H1 (cell line): Measurements from ENCODE around the gene NPAT. TPM values are rescaled to one million over a fixed set of nuclear protein-coding genes. Genes with fewer than 3 reads are reported as not detected.

Experiments used
- CHD2 ChIP-seq: IDR thresholded peaks from 2 replicates; pipeline ENCODE4 v1.6.1; 2012; ENCODE audit warnings: low read length, improper control_type of control experiment
- JUN ChIP-seq: IDR thresholded peaks from 2 replicates; pipeline ENCODE4 v1.6.1; 2011; ENCODE audit warnings: low read depth, mild to moderate bottlenecking, improper control_type of control experiment, low read length
- PHF8 ChIP-seq: fragments of 200-600 bp; sonication (generic); conservative IDR thresholded peaks from 2 replicates; pipeline ENCODE4 v1.7.1; 2012; ENCODE audit warnings: low read depth, mild to moderate bottlenecking, inconsistent platforms, low read length, moderate library complexity
- POLR2A ChIP-seq, 2 experiments: IDR thresholded peaks; 1 replicate in 1 of 2; 2 replicates in 1 of 2; pipeline ENCODE4 v1.6.1; 2011; ENCODE audit warnings: low read depth in 2 of 2, low read length in 2 of 2, mild to moderate bottlenecking in 2 of 2; ENCODE audit errors: control extremely low read depth in 1 of 2
- RAD21 ChIP-seq, 2 experiments: IDR thresholded peaks in 1 of 2; conservative IDR thresholded peaks in 1 of 2; 2 replicates each; pipeline ENCODE4 v1.6.1; 2011; ENCODE audit warnings: low read depth in 2 of 2, low read length in 2 of 2, improper control_type of control experiment in 1 of 2, inconsistent platforms in 1 of 2, mild to moderate bottlenecking in 1 of 2, moderate library complexity in 1 of 2
- SRF ChIP-seq: IDR thresholded peaks from 2 replicates; pipeline ENCODE4 v1.6.1; 2011; ENCODE audit warnings: mild to moderate bottlenecking, low read depth, low read length, moderate library complexity
- USF2 ChIP-seq: IDR thresholded peaks from 2 replicates; pipeline ENCODE4 v1.6.1; 2011; ENCODE audit warnings: low read length, improper control_type of control experiment
- polyA plus RNA-seq, 7 experiments: library from polyadenylated mRNA; depleted of rRNA in 3 of 7; stranded (reverse) in 5 of 7; unstranded in 2 of 7; fragments of >200 nt in 5 of 7; fragments of 200-250 nt in 2 of 7; gene quantifications; 1 replicate in 5 of 7; 2 replicates in 1 of 7; 4 replicates in 1 of 7; pipeline versions ENCODE4 v1.2.1 to v1.2.3, GENCODE V29; 2011 to 2013; ENCODE audit warnings: missing spikeins in 2 of 7, mixed read lengths in 2 of 7
- total RNA-seq: library from RNA; stranded (reverse); fragmentation: NEBNext Ultra II Directional; extraction: Animal tissue kit (Norgen Biotek cat#: 25700); gene quantifications from 2 replicates; pipeline ENCODE4 v1.2.1, GENCODE V29; 2021

NPAT gene
- total and polyA plus RNA-seq, 2 of the 8 experiments (the other 6 are each of a cell fraction or from before 2014, with no cell fraction given), result 4.6 to 23.4 TPM

- TF ChIP-seq USF2, result no peak
- no peak for TF ChIP-seq RAD21 (IDR thresholded peaks at IDR 0.05 in 1 of 2, conservative IDR thresholded peaks at IDR 0.05 in 1 of 2; ENCODE audit: low read depth in 2 of 2, low read length in 2 of 2)
- TF ChIP-seq POLR2A (IDR thresholded peaks at IDR 0.05; ENCODE audit: control extremely low read depth in 1 of 2, low read depth in 2 of 2, low read length in 2 of 2), result no peak
- no peak for TF ChIP-seq CHD2
- TF ChIP-seq PHF8, result no peak
- TF ChIP-seq JUN, result no peak
- no peak for TF ChIP-seq SRF
- TF ChIP-seq, all 59 proteins: peak for 0
Measured at GRCh38 chr11:108220721-108221336, 1.6 kb downstream of the NPAT start (continued).
